ENCODE data around the gene TAMM41.
"Not testable (repeated sequence)": the region's sequence is repeated elsewhere in the genome, so short reads cannot be mapped to it uniquely, and the experiment has no call there.

The TAMM41 gene

DNA sequence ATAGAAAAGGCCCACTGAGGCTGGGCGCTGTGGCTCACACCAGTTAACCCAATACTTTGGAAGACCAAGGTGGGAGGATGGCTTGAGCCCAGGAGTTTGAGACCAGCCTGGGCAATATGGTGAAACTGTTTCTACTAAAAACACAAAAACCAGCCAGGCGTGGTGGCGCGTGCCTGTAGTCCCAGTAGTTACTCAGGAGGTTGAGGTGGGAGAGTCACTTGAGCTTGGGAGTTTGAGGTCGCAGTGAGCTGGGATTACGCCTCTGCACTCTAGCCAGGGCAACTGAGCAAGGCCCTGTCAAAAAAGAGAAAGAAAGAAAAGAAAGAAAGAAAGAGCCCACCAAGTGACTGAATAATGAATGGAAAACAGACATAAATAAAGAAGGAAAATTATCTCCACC is 32.0 kb downstream of the TAMM41 start:
- no peak for DNase-seq (ENCODE audit: low spot score)

DNA sequence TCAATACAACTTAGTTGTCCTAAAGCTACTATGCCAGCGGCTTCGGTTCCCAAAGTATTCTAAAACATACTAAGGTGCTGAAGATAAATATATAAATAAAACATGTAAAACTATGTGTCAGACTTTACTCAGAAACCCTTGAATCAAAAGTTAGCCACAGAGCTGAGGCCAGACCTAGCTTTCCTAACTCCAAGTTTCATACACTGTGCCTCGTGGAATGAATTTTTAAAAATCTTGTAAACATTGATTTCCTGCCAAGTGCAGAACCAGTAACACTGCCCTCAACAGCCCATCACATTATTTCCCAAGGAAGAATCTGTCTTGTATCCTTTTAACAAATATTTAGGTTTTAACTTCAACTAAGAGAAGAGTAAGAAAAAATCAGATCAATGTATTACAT is 36.4 kb downstream of the TAMM41 start:
- DNase-seq (ENCODE audit: low spot score): no peak

DNA sequence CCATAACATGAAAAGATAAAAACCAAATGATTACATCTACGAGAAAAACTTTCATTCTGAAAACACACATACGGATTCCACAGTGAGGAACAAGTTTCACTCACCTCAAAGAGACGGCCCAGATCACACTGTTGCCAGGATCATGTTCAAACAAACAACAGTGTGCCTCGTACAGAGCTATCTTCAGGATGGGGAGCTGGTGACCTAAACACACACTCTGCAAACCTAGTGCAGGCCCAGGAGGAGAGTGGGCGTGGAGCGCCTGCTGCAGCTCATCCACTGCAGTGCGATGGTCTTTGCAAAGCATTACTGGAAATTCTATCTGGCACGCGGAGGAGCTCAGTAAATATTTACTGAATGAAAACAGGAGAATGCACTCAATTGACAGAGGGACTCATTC is 38.5 kb downstream of the TAMM41 start:
- DNase-seq (ENCODE audit: low spot score): no peak

DNA sequence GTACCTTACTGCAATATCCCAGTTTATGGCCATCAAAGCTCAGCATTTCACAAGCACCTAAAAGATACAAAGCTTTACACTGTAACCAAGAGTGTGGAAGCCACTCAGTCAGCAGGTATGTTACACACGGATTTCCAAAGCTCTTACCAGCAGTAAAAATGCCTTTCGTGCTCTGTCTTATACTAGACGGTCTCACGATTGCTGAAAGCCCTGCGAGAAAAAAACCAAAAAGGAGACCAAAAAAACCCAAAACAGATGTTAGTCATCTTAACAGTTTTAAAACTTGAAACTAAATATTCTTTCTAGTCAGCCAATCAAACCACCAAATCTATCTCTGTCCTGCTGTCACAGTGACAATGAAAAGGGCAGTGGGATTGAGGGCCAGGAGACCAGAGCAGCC is 39.0 kb downstream of the TAMM41 start:
- no peak for DNase-seq (ENCODE audit: low spot score)

DNA sequence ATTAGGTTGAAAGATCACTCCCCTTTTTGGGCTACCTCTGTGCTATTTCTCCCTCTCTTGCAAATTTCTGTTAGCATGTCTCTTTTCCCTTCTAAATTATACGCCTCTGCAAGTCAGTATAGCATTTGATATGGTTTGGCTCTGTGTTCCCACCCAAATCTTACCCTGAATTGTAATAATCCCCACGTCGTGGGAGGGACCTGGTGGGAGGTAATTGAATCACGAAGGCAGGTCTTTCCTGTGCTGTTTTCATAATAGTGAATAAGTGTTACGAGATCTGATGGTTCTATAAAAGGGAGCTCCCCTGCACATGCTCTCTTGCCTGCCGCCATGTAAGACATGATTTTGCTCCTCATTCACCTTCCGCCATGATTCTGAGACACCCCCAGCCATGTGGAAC is 41.0 kb downstream of the TAMM41 start:
- no peak for DNase-seq (ENCODE audit: low spot score)

DNA sequence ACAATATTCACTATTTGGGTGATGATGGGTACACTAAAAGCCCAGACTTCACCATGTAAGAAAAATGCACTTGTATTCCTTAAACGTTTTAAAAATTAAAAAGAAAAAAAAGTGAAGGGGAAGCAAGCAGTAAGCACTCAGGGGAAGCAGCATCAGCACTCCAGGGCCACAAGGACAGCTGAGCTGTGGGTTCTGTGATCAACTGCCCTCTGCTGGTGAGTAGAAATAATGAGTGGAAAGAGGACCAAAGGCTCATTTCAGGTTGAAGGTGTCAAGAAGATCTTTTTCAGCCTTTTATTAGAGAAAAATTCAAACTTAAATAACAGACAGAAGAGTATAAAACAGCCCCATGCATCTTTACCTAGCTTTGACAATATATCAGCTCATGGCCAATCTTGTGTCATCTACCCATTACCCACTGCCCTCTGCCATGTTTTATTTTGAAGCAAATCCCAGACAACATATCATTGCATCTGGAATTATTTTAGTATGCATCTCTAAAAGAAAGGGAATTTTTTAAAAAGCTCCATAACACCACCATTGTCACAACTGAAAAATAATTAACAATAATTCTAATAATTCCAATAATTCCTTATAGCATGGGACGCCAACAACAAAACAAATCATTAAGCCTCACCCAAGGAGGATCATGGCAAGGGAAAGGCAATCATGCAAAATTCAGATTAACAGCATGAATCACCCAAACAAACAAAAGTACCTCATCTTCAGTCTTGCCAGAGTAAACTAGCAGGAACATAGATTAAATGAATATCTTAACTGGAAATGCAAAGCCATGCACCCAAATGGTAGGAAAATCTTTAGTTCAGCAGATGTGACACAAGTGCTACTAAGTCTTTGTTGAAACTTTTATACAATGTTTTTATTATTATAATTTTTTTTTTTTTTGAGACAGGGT is 42.5 kb downstream of the TAMM41 start:
- DNase-seq (ENCODE audit: low spot score): peak; percentile 45

DNA sequence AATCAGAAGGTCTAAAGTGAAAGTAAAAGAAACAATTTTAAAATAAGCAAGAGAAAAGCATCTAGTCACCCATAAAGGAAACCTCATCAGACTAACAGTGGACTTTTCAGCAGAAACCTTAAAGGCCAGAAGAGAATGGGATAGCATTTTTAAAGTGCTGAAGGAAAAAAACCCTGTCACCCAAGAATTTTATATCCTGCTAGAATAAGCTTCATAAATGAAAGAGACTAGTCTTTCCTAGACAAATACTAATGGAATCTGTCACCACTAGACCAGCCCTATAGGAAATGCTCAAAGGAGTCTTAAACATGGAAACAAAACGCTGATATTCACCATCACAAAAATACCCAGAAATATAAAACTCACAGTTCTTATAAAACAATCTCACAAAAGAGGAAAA is 46.9 kb downstream of the TAMM41 start:
- DNase-seq (ENCODE audit: low spot score): no peak

DNA sequence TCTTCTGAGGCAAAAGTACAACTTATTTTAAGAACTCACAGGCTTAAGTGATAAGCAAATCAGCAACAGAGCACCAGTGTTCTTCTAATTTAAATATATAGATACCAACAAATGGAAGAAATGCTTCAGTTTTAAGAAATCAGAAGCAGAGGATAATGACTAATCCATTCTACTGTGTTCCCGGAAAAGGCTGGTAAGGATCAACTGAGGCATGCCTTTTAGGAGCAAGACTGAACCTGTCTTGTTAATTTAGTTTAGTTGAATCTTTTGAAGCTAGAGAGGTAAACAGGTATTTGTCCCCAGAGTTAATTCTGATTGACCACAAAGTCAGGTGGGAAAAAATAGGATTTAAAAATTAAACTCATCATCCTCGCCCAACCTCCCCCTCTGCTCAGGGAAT is 51.8 kb downstream of the TAMM41 start:
- DNase-seq (ENCODE audit: low spot score): no peak

DNA sequence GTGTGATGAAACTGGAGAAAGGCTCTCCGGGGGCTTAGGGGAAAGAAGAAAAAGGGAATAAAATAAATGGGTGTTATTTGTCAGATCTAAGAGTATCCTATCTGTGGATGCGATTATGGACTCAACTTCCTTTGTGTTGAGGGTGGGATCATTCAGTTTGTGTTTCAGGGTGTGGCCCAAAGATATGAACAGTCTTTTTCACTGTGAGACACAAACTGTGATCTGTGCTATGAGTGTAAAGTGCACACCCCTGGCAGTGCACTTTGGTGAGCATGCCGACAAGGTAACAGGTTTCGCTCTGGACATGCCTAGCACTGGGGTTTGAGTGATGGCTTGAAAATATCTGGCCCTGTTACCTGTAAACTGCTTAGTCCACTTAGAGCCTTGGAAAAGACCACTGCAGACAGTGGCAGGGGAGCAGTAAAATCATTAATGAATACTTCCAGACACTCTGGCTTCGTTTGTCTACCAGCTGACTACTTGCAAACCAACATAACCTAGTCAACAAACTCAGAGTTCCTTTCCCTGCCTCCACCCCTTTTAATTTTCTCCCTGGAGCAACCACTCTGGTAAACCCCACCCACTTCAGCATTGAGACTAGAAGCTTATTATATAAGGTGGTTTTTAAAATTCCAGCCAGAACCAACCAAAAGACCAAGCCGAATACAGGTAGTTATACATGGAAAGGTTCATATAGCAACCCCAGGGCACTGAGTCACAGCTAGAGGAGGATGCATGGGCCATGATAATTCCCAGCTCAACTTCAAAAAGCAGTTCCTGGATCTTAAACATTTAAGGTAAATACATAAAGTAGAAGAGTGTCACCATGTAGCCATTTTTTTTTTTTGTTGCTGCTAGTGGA is 55.1 kb downstream of the TAMM41 start:
- DNase-seq (ENCODE audit: low spot score): no peak

DNA sequence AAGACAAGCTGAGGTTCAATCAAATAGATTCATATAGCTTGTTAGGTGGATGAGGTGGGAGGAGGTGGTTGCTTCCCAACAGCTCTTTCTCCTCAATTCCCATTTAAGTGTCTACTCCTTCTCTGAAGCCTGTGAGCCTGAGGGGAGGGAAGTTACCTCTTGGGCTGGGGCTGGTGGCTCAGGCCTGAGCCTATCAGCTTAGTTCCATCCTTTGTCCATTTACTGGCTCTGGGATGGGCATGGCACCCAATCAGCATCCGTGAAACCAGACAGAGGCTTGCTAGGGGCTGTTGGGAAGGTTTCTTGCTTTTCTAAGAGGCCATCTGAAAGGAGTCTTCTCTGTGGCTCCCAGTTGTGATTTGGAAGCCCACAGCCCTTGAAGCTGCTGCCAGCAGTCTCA is 57.3 kb downstream of the TAMM41 start:
- no peak for DNase-seq (ENCODE audit: low spot score)

DNA sequence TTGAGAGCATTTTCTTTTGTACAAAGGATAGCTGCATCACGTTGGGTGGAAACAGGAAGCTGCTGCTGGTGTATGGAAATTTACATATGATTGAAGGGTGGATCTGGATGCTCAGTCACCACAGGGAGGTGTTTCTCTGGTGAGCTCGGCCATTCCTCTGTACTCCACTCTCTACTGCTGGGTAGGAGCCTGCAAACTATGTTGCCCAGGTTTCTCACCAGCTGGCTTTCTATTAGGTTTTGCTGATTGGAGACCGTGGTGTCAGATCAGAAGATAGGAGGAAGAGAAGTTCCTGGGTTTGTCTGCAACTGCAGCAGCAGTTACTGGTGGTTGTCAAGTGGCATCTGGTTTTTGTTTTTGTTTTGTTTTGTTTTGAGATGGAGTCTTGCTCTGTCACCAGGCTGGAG is 61.7 kb downstream of the TAMM41 start:
- no peak for DNase-seq (ENCODE audit: low spot score)

DNA sequence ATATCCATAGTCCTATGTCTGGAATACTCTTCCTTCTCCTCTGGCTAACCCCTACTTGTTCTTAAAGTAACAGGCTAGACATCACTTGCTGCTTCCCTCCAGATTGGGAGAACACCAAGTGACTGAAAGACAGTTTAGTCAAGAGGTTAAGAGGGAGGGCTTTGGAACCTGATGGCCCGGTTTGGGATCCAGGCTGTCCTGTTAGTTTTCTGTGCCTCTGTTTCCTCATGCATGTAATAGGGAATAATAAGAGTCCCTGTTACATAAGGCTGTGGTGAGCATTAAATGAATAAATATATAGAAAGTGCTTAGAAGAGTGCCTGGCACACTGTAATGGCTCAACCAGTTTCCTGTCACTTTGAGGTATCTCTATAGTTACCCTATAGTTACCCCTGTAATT is 66.3 kb downstream of the TAMM41 start:
- DNase-seq (ENCODE audit: low spot score): no peak

DNA sequence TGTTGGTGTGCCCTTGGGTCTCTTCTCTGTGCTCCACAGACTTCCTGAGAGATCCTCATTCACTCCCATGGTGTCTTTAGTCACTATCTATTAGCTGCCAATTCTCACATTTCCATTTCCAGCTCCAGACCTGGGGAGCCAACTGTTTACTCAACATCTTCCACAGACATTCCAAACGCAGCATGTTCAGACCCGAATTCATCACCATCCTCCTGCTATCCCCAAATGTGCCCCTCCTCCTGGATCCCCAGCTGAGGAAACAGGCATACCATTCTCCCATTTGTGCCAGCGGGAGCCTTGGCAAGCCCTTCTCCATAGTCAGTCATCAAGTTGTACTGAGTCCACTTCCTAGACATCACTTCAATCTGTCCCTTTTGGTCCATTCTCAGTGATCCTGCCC is 67.1 kb downstream of the TAMM41 start:
- no peak for DNase-seq (ENCODE audit: low spot score)

DNA sequence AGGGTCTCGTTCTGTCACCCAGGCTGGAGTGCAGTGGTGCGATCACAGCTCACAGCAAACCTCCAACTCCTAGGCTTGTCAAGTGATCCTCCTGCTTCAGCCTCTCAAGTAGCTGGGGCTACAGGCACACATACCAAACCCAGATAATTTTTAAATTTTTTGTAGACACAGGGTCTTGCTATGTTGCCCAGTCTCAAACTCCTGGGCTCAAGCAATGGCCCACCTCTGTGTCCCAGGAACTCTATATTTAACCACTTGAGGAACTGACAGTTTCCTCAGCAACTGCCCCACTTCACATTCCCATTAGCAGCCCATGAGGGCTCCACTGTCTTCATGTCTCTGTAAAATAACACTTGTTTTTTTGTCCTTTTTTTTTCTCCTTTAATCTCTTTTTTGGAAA is 68.4 kb downstream of the TAMM41 start:
- no peak for DNase-seq (ENCODE audit: low spot score)

DNA sequence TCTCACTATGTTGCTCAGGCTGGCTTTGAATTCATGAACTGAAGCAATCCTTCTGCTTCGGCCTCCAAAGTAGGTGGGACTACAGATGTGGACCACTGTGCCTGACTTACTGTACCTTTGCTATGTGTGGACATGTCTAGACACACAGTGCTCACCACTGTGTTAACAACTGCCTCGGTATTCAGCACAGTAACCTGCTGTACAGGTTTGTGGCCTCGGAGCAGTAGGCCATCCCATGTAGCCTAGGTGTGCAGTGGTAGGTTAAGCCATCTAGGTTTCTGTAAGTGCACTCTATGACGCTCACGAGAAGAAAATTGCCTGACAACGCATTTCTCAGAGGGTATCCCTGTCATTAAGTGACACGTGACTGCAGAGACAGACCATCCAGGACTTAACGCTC is 70.3 kb downstream of the TAMM41 start:
- DNase-seq (ENCODE audit: low spot score): no peak

DNA sequence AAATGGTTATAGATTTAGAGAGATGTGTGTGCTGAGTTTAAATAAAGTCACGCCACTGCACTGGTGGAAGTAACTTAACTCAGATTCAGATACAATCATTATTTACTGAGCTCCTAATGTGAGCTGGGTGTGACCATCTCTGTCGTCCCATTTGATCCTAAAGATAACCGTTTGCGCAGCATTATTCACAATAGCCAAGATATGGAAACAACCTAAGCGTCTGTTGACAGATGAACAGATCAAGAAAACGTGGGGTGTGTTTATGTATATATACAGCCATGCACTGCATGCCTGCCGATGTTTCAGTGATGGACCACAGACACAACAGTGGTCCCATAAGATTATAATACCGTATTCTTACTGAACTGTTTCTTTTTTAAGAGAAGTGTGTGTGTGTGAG is 71.2 kb downstream of the TAMM41 start:
- DNase-seq (ENCODE audit: low spot score): no peak

DNA sequence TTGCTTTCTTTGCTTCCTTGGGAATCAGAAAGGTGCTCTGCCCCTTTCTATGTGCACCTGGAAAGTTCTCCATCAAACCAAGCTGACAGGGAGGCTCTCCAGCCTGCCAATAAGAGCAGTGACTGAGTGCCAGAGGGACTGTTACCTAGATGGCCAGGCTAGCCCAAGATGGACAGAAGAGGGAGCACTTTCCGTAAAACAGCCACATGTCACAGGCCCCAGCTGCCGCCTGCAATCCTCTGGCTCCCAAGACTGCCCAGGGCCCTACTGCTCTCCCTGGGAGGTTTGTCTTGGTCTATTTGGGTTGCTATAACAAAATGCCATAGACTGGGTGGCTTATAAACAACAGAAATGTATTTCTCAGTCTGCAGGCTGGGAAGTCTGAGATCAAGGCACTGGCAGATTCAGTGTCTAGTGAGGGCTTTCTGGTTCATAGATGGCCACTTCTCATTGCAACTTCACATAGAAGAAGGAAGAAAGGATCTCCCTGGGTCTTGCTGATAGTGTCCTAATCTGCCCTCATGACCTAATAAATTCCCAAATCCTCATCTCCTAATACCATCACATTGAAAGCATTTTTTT is 72.3 kb downstream of the TAMM41 start:
- DNase-seq (ENCODE audit: low spot score): no peak

DNA sequence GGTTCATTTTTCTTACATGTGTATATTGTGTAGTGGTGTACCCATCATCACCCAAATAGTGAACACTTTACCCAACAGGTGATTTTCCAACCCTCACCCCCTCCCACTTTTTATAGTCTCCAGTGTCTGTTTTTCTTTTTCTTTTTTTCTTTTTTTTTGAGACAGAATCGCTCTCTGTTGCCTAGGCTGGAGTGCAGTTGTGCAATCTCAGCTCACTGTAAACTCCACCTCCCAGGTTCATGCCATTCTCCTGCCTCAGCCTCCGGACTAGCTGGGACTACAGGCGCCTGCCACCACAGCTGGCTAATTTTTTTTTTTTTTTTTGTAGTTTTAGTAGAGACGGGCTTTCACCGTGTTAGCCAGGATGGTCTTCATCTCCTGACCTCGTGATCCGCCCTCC is 74.8 kb downstream of the TAMM41 start:
- not testable (repeated sequence) for DNase-seq (ENCODE audit: low spot score)

DNA sequence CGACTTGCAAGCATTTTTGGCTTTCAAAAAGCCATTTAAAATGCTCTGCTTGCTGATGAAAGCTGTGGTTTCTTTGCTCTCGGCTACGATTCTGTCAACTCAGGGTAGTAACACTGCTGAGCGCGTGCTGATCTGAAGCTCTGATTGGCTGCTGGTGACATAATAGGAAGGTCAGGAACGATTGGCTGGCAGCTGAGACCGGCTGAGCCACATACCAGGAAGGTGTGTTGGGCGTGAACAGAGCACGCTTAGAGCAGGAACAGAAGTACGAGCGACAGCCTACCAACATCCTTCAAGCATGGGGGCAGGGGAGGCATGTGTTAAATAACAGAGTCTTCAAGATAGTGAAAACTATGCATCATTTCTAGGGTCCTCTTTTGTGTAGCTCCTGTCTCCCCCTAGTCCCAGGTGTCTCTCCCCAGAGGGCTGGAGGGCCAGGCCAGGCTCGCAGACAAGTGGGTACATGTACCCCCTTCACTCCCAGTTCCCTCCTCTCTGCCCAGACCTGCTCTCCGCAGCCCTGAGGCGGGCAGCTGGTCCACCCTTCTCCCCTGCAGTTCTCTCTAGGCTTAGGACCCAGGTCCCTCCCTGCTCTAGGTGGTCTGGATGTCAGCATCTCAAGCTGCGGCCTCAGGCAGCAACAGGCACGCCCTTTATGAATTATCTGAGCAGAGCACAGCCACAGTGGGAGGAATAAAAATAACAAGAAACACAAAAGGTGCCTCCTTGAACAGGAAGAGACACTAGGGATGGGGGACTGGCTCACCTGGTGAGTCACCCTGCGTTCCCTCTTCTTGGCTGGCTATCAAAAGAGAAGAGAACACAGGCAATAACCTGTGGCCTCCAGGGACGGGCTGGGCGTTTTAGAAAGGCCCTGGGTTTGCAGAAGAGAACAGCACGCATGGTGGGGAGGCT is 76.0 kb downstream of the TAMM41 start:
- DNase-seq (ENCODE audit: low spot score): peak; percentile 9

DNA sequence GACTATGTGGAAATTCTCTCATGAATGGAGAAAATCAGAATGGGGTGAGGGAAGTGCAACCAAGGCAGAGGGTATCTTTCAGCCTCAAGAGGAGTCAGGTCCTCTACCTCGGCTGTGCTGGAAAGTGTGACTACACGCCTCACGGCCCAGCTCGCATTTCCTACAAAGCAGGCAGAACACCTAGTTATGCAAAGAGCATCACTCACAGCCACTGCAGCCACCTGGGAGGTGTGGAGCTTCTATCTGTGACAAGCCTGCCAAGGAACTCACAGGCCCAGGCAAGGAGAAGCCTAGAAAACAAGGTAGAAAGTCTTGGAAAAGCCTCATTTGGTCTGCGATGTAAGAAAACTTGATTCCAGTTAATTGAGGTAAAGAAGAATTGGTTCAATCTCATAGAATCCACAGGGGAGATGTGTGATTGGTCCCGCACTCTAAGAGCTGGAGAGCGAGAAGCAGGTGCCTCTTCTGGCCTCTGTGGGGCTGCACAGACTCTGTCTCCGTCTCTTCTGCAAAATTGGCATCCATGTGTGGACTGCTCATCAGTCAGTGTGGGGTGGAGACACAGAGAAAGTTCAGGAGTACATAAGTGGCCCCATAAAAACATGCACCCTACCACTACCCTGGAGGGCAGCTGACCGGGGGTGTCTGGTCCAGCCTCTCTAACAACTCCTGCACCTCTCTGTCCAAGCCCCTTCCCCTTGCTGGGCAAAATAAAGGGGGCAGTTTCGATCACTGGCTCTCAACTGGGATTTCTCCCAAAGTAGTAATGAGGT is 76.8 kb downstream of the TAMM41 start:
- DNase-seq (ENCODE audit: low spot score): no peak

DNA sequence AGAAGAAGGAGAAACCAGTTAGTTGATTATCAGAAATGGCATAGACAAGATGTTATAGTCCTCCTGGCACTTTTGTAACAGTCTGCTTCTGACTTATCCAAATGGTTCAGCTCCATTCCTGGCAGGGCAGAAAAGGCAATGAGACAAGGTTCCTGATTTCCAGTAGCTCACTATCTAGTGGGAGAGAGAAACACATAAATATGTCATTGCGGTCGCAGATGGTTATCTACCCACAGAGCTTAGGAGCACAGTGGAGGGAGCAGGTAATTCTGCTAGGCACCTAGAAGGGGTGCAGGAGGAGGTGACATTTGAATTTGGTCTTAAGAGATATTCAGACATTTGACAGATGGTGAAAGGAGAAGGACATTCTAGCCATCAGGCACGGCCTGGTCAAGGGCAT is 78.1 kb downstream of the TAMM41 start:
- DNase-seq (ENCODE audit: low spot score): no peak
